Measurements from ENCODE around the gene AAK1.

The AAK1 gene

GRCh38 chr2:69603146-69603743 lies 40.3 kb downstream of the AAK1 start:
- in situ Hi-C loops (cut with MboI; ENCODE audit: low sequenced_read_pairs), result no loop called here

- in situ Hi-C loops (cut with MboI; ENCODE audit: low sequenced_read_pairs), result no loop called here
These were observed 42.3 kb downstream of the AAK1 start for GRCh38 chr2:69601179-69601612.

GRCh38 chr2:69600425-69600824 lies 43.1 kb downstream of the AAK1 start:
- in situ Hi-C loops (cut with MboI; ENCODE audit: low sequenced_read_pairs), result no loop called here

GRCh38 chr2:69597843-69598610 lies 45.5 kb downstream of the AAK1 start:
- in situ Hi-C loops (cut with MboI; ENCODE audit: low sequenced_read_pairs), result no loop called here

- in situ Hi-C loops (cut with MboI; ENCODE audit: low sequenced_read_pairs), result no loop called here
These were observed 46.4 kb downstream of the AAK1 start for GRCh38 chr2:69597105-69597504.

- in situ Hi-C loops (cut with MboI; ENCODE audit: low sequenced_read_pairs), result no loop called here
These were observed 49.2 kb downstream of the AAK1 start for GRCh38 chr2:69594341-69594740.

GRCh38 chr2:69592511-69592910 lies 51.0 kb downstream of the AAK1 start:
- in situ Hi-C loops (cut with MboI; ENCODE audit: low sequenced_read_pairs), result no loop called here

- in situ Hi-C loops (cut with MboI; ENCODE audit: low sequenced_read_pairs), result no loop called here
These were observed 53.4 kb downstream of the AAK1 start for GRCh38 chr2:69589973-69590652.

- in situ Hi-C loops (cut with MboI; ENCODE audit: low sequenced_read_pairs), result no loop called here
These were observed 54.6 kb downstream of the AAK1 start for GRCh38 chr2:69588945-69589344.

- in situ Hi-C loops (cut with MboI; ENCODE audit: low sequenced_read_pairs), result no loop called here
These were observed 55.1 kb downstream of the AAK1 start for GRCh38 chr2:69588403-69588802.

GRCh38 chr2:69585855-69586555 lies 57.5 kb downstream of the AAK1 start:
- in situ Hi-C loops (cut with MboI; ENCODE audit: low sequenced_read_pairs), result no loop called here

GRCh38 chr2:69584127-69584889 lies 59.2 kb downstream of the AAK1 start:
- in situ Hi-C loops (cut with MboI; ENCODE audit: low sequenced_read_pairs), result no loop called here

- in situ Hi-C loops (cut with MboI; ENCODE audit: low sequenced_read_pairs), result no loop called here
These were observed 60.2 kb downstream of the AAK1 start for GRCh38 chr2:69583321-69583833.

GRCh38 chr2:69582582-69583176 lies 60.9 kb downstream of the AAK1 start:
- in situ Hi-C loops (cut with MboI; ENCODE audit: low sequenced_read_pairs), result no loop called here

- in situ Hi-C loops (cut with MboI; ENCODE audit: low sequenced_read_pairs), result no loop called here
These were observed 61.6 kb downstream of the AAK1 start for GRCh38 chr2:69581774-69582581.

- in situ Hi-C loops (cut with MboI; ENCODE audit: low sequenced_read_pairs), result no loop called here
These were observed 63.1 kb downstream of the AAK1 start for GRCh38 chr2:69580486-69580885.

- in situ Hi-C loops (cut with MboI; ENCODE audit: low sequenced_read_pairs), result no loop called here
These were observed 64.0 kb downstream of the AAK1 start for GRCh38 chr2:69579536-69579935.

- in situ Hi-C loops (cut with MboI; ENCODE audit: low sequenced_read_pairs), result no loop called here
These were observed 65.4 kb downstream of the AAK1 start for GRCh38 chr2:69578198-69578540.

- in situ Hi-C loops (cut with MboI; ENCODE audit: low sequenced_read_pairs), result no loop called here
These were observed 65.9 kb downstream of the AAK1 start for GRCh38 chr2:69577467-69578197.
